ENCODE data around the gene HBM. TPM values are rescaled to one million over a fixed set of nuclear protein-coding genes. Genes with fewer than 3 reads are reported as not detected.

The HBM gene
- polyA plus RNA-seq, 1 of the 3 experiments (the other 2 are of a cell fraction): not detected

DNA sequence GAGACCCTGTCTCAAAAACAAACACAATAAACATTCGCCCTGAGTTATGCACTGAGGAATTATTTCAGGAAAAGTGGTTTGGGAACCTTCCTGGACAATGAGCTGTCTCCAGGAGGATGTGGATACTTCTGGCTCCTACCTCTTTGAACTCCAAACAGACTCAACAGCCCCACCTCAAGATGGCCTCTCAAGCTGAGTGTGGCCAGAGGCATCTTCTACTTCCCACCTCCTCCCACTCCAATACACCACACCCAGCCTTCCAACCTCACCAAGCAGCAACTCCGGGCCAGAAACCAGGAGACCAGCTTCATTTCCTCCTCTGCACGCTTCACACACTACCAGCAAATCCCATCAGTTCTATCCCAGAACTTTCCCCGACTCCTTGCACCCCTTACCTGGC is 26.1 kb downstream of the HBM start:
- POLR2A ChIA-PET: no interaction called here
- CTCF ChIA-PET: interaction anchor here (1.0 to 4.9 kb wide), 4 partner anchors 10 to 126 kb away, joined by 5 to 44 read pairs (median 6); partner anchors contain the start of gene HBQ1

GRCh38 chr16:192686-193085 is 26.9 kb downstream of the HBM start:
- Histone ChIP-seq H3K9me2 (no peaks in the 10 kb centered on the region), H4K20me1 (ENCODE audit: insufficient read depth) (peaks cover 9% of the 10 kb centered on the region; the same call in 1 of the 2 replicates), H3K27me3 (ENCODE audit: insufficient read depth) (no peaks in the 10 kb centered on the region), H3F3A (replicated peaks; ENCODE audit: insufficient read depth) (peaks cover 13% of the 10 kb centered on the region), H3K79me2 (ENCODE audit: insufficient read depth) (peaks cover 7% of the 10 kb centered on the region; the same call in 1 of the 2 replicates), H3K9ac (no peak overlapping the region), H3K27ac (ENCODE audit: low read depth in 2 of 2, low read length in 1 of 2) (no peak overlapping the region), H3K4me1 (ENCODE audit: control insufficient read depth in 1 of 2, insufficient read depth in 2 of 2, low read depth in 1 of 2, low read length in 1 of 2) (no peaks in the 10 kb centered on the region), H3K36me3 (replicated peaks in 1 of 2; ENCODE audit: control insufficient read depth in 1 of 2, insufficient read depth in 2 of 2, low read length in 1 of 2) (peaks cover 43 to 58% of the 10 kb centered on the region in 2 experiments), H2AFZ (ENCODE audit: low read depth) (no peak overlapping the region), H3K4me3 (ENCODE audit: low read depth in 2 of 2, low read length in 1 of 2) (no peak overlapping the region), H3K4me2 (no peak overlapping the region), H3K9me3 (no peaks in the 10 kb centered on the region)
- 97% methylated on average over 11 of the region's 11 CpGs for WGBS (ENCODE audit: low lambda C conversion rate)
- CTCF ChIA-PET: interaction anchor here (0.6 to 4.9 kb wide), 5 partner anchors 11 to 127 kb away, joined by 3 to 44 read pairs (median 5); partner anchors contain the start of gene HBQ1
- DNase-seq: no peak
- POLR2A ChIA-PET: no interaction called here
- TF ChIP-seq JUND (IDR thresholded peaks at IDR 0.05) (no peak), EP300 (IDR thresholded peaks at IDR 0.05; ENCODE audit: borderline replicate concordance in 1 of 2, low read depth in 1 of 2, low read length in 1 of 2) (no peak), SMC3 (IDR thresholded peaks at IDR 0.05; ENCODE audit: low read depth, low read length) (no peak), RAD21 (IDR thresholded peaks at IDR 0.05; ENCODE audit: low read length) (no peak), MXI1 (IDR thresholded peaks at IDR 0.05; ENCODE audit: low read depth, low read length) (no peak), NFIC (IDR thresholded peaks at IDR 0.05; ENCODE audit: borderline replicate concordance) (no peak), RXRA (IDR thresholded peaks at IDR 0.05; ENCODE audit: borderline replicate concordance, low read depth) (no peak)
- TF ChIP-seq, protein P1, sequence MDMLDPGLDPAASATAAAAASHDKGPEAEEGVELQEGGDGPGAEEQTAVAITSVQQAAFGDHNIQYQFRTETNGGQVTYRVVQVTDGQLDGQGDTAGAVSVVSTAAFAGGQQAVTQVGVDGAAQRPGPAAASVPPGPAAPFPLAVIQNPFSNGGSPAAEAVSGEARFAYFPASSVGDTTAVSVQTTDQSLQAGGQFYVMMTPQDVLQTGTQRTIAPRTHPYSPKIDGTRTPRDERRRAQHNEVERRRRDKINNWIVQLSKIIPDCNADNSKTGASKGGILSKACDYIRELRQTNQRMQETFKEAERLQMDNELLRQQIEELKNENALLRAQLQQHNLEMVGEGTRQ (IDR thresholded peaks at IDR 0.05; ENCODE audit: borderline replicate concordance, low read depth, low read length): no peak

More for the DNA sequence above, 26.1 kb downstream of the HBM start:
- no peak overlapping the region for H3K4me3 ChIP-seq (ENCODE audit: low read depth in 2 of 2, low read length in 1 of 2)
- H3K36me3 ChIP-seq (replicated peaks in 1 of 2; ENCODE audit: control insufficient read depth in 1 of 2, insufficient read depth in 2 of 2, low read length in 1 of 2): peaks cover 36 to 59% of the 10 kb centered on the region in 2 experiments
- H3K27ac ChIP-seq (ENCODE audit: low read depth in 2 of 2, low read length in 1 of 2): no peak overlapping the region
- no peak overlapping the region for H3K4me2 ChIP-seq
- TF ChIP-seq TAF1 (IDR thresholded peaks at IDR 0.05; ENCODE audit: borderline replicate concordance, low read depth, low read length) (no peak), EZH2phosphoT487 (IDR thresholded peaks at IDR 0.05; ENCODE audit: borderline replicate concordance, low read depth) (no peak), EP300 (IDR thresholded peaks at IDR 0.05; ENCODE audit: borderline replicate concordance in 1 of 2, low read depth in 1 of 2, low read length in 1 of 2) (no peak), YY1 (IDR thresholded peaks at IDR 0.05; ENCODE audit: low read depth) (no peak), NRF1 (IDR thresholded peaks at IDR 0.05; ENCODE audit: low read depth, low read length) (no peak), MAX (IDR thresholded peaks at IDR 0.05; ENCODE audit: low read depth) (no peak), GATA2 (CRISPR knock-in tag; IDR thresholded peaks at IDR 0.05) (no peak), FOXJ3 (CRISPR knock-in tag; IDR thresholded peaks at IDR 0.05) (no peak), RXRA (IDR thresholded peaks at IDR 0.05; ENCODE audit: borderline replicate concordance, low read depth) (no peak), FOXM1 (IDR thresholded peaks at IDR 0.05; ENCODE audit: low read depth) (no peak), USF1 (IDR thresholded peaks at IDR 0.05; ENCODE audit: borderline replicate concordance, low read depth) (no peak), JUND (IDR thresholded peaks at IDR 0.05) (no peak), TCF12 (IDR thresholded peaks at IDR 0.05) (no peak), NFIC (IDR thresholded peaks at IDR 0.05; ENCODE audit: borderline replicate concordance) (no peak), MEF2A (IDR thresholded peaks at IDR 0.05; ENCODE audit: borderline replicate concordance, low read depth) (no peak), TEAD4 (IDR thresholded peaks at IDR 0.05; ENCODE audit: borderline replicate concordance, insufficient read depth) (no peak), RCOR1 (IDR thresholded peaks at IDR 0.05; ENCODE audit: low read length) (no peak), CTCF (IDR thresholded peaks at IDR 0.05) (no peak)
- no peaks in the 10 kb centered on the region for H3K27me3 ChIP-seq (ENCODE audit: insufficient read depth)
- peaks cover 13% of the 10 kb centered on the region for H3F3A ChIP-seq (replicated peaks; ENCODE audit: insufficient read depth)
- no peak overlapping the region for H2AFZ ChIP-seq (ENCODE audit: low read depth)
- H3K9ac ChIP-seq: no peak overlapping the region
- H3K9me3 ChIP-seq: no peaks in the 10 kb centered on the region
- H3K79me2 ChIP-seq (ENCODE audit: insufficient read depth): no peaks in the 10 kb centered on the region
- WGBS (ENCODE audit: low lambda C conversion rate): 99% methylated on average over 4 of the region's 4 CpGs
- no peak for DNase-seq
- H3K9me2 ChIP-seq: no peaks in the 10 kb centered on the region
- H3K4me1 ChIP-seq (ENCODE audit: control insufficient read depth in 1 of 2, insufficient read depth in 2 of 2, low read depth in 1 of 2, low read length in 1 of 2): no peaks in the 10 kb centered on the region
- H4K20me1 ChIP-seq (ENCODE audit: insufficient read depth): peaks cover 12% of the 10 kb centered on the region; the same call in 1 of the 2 replicates

All from SK-N-SH (cell line).